Erythroblast (primary cell): Measurements from ENCODE around the gene TMEM42.

ENCODE experiments used
- GATA1 ChIP-seq: IDR thresholded peaks from 2 replicates; pipeline ENCODE4 v1.6.1; 2011; ENCODE audit warnings: low read depth, mild to moderate bottlenecking, control low read depth, low read length, moderate library complexity
- POLR2A ChIP-seq: IDR thresholded peaks from 2 replicates; pipeline ENCODE4 v1.6.1; 2011; ENCODE audit warnings: mild to moderate bottlenecking, low read length

GRCh38 chr3:44831232-44831631 lies 30.5 kb upstream of the TMEM42 start:
- TF ChIP-seq POLR2A, result no peak
- no peak for TF ChIP-seq GATA1
